ENCODE data around the gene PTGDR2.
"Not testable (repeated sequence)": the region's sequence is repeated elsewhere in the genome, so short reads cannot be mapped to it uniquely, and the experiment has no call there.

PTGDR2 gene

DNA sequence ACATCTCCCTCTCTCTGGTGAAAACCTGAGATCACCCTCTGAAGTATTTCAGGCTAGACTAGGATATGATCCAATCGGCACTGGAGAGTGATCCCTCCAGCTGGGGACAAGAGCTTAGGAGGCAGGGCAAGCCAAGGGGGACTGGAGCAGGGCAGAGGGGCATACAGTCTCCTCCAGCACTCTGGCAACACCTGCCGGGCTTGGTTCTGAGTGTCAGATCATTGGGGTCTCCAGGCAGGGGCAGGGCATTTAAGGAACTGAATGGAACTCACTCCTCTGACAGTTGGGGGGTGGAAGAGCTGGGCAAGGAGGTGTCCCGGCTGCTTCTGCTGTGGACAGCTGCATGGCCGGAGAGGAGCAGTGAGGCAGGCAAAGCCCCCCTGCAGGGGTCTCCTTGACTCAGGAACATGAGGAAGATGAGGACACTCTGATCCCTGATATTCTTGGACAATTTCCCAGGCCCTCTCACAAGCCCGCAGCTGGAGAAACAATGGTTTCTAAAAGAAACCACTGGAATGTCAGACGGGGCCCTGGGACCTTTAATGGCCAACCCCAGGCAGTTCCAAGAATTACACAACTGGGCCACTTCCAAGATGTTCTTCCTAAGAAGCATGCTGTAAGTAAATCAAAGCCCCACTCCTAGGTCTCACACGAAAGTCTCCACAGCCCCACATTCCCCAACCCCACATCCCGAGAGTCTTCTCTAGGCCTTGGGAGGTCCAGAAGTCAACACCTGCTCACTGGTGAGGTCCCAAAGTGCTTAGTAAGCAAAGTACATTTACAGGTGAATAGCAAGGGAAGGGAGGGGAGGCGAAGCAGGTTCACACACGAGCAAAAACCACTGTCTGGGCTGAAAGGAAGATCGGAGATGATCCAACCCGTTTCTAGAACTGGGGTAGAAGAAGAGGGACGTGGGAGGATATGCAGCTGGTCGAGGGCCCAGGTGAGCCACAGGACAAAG lies 15.0 kb downstream of the PTGDR2 start:
- FAIRE-seq, result no peak

- FAIRE-seq, result no peak
Measured at GRCh38 chr11:60838132-60838531, 17.6 kb downstream of the PTGDR2 start.

DNA sequence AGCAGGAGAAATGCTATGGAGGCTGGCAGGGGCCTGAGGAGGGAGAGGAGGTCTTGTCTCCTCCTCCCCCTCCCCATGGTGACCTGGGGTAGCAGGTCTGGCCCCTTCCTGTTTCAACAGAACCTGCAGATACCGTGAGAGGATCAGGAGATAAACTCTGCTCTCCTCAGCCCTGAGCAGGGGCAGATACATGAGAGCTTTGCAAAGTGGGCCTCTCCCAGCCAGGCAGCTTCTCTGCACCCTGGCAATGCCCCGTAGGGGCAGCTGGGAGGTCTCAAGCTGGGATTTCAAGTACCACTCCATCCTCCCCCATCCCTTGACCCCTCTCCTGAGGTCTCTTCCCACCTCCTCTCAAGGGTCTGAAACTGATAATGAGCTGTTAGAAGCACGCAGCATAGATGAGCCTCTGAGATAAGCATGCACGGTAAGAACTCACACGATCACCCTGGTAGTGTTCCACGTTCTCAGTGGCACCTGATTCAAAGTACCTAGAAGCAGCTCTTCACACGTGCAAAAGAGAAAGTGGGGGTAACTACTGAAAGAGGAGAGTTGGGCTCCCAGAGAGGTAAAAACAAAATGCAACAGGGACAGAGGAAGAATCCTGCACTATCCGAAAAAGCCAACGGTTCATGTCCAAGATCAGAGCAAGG lies 18.8 kb downstream of the PTGDR2 start:
- FAIRE-seq, result no peak

- FAIRE-seq, result no peak
Measured at GRCh38 chr11:60835534-60835846, 20.3 kb downstream of the PTGDR2 start.

DNA sequence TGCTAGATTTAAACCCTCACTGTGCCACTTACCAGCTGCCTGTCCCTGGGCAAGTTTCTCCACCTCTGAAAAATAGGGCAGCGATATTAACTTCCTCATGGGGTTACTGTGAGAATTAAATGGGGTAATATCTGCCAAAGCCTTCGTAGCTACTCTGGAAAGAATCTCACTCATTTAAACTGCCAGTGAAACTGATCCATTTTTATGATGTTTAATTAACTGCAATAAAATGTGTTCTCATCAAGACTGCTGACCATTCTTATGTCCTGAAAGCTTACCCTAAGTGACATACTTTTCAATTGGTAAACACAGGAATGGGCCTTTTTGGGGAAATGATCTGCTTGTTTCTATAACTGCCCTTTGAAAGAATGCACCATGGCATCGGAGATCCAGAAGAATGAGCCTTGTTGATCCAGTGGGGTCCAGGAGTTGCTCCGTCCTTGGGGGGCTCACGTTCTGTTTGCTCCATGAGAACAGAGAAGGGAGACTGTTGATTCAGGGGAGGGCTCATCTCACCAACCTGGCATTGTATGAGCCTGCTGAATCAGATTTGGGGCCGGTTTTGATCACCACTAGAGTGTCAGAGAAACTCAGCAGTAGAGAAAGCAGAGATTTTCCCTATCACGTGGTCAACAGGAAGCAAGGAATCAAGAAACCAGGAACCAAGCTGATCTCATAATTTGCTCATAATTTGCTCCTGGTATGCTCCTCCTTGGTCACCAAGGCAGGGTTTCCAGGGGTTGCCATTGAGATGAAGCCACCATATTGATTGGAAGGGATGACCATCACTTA lies 20.8 kb downstream of the PTGDR2 start:
- no peak for FAIRE-seq

DNA sequence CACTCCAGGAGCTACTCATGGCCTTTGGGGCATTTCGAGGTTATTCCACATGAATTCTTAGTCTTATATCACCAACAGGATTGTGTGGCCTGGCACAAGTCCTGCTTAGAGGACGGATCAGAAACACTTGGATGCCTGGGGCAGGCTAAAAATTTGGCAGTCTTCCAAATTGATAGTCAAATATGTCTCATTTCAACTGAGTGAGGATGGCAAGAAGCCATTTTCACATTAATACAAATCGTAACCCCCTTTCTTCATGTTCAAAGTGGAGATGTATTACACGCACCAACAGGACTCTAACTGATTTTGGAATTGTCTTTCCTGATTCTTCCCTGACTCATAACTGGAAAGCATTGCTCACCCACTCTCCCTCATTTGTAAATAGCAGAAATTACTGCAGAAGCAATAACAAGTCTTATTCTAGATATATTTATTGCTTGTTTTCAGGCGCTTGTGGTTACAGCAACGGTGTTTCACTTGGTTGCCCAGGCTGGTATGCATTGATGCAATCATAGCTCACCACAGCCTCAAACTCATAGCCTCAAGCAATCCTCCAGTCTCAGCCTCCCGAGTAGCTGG lies 24.2 kb downstream of the PTGDR2 start:
- FAIRE-seq, result no peak

DNA sequence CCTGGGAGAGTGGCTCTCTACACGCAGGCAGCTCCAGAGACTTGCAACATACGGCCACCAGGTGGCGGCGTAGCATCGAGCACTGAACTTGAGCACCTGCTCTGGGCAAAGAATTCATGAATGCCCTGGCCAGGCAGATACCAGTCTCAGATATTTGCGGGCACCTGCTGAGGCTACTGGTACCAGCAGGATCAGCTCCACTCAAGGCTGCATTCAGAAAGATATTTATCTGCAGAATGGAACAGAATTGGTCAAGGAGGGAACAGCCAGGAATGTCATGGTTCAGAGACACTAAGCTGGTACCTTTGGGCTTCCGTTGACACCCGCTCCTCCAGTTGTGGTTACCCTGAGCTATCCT lies 24.6 kb downstream of the PTGDR2 start:
- FAIRE-seq, result no peak

- no peak for FAIRE-seq
Measured at GRCh38 chr11:60830478-60831142, 25.1 kb downstream of the PTGDR2 start.

GRCh38 chr11:60825790-60826189 lies 30.0 kb downstream of the PTGDR2 start:
- no peak for FAIRE-seq

DNA sequence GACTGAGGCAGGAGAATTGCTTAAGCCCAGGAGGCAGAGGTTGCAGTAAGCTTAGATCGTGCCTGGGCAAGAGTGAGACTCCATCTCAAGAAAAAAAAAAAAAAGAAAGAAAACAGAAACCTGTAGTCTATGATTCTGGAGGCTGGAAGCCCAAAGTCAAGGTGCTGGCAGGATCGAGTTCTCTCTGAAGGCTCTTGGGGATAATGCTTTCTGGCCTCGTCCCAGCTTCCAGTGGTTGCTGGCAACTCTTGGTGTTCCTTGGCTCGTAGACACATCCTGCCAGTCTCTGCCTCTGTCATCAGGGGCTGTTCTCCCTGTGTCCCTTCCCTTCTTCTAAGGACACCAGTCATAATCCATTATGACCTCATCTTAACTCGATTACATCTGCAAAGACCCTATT lies 30.6 kb downstream of the PTGDR2 start:
- no peak for FAIRE-seq

DNA sequence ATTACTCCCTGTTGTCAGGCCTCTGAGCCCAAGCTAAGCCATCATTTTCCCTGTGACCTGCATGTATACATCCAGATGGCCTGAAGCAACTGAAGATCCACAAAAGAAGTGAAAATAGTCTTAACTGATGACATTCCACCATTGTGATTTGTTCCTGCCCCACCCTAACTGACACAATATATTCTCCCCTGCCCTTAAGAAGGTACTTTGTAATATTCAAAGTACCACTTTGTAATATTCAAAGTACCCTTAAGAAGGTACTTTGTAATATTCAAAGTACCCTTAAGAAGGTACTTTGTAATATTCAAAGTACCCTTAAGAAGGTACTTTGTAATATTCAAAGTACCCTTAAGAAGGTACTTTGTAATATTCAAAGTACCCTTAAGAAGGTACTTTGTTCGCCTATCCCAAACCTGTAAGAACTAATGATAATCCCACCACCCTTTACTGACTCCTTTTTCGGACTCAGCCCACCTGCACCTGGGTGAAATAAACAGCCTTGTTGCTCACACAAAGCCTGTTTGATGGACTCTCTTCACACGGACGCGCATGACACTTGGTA lies 31.9 kb downstream of the PTGDR2 start:
- not testable (repeated sequence) for FAIRE-seq

DNA sequence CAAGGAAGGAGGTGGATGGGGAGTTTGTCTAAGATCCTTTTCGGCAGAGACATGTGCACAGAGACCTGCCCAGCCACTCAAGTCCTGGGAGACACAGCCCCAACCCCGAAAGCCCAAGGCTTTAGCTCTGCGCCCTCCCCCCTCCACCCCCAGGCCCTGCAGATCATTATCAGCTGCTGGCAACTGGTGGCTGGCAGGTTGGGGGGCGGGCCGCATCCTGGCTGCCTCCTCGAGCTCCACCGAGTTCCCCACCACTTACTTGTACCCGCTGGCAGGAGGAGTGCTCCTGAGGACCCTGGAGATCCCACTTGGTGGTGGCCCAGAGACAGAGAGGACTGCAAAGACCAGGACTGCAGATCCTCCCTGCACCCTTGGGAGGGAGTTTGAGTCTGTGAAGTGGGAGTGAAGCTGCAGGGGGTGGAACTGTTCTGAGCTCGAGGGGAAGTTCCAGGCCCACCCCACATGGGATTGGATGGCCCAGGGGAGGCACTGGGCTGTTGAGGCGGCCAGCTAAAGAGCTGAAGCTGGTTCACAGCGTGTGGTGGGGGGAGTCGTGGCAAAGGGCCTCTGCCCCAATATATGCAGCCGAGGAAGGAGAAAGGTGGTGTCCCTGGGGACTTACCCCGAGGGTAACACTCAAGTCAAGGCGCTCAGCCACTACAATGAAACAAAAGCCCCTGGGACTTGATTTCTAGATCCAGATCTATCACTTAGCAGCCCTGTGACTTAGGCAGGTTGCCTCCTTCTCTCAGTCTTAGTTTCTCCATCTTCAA lies 33.7 kb downstream of the PTGDR2 start:
- FAIRE-seq, result no peak

GRCh38 chr11:60818057-60818456 lies 37.7 kb downstream of the PTGDR2 start:
- no peak for FAIRE-seq

- FAIRE-seq, result no peak
Measured at GRCh38 chr11:60816590-60817157, 39.1 kb downstream of the PTGDR2 start.

GRCh38 chr11:60814112-60814511 lies 41.6 kb downstream of the PTGDR2 start:
- no peak for FAIRE-seq

GRCh38 chr11:60813324-60813723 lies 42.4 kb downstream of the PTGDR2 start:
- FAIRE-seq, result no peak

DNA sequence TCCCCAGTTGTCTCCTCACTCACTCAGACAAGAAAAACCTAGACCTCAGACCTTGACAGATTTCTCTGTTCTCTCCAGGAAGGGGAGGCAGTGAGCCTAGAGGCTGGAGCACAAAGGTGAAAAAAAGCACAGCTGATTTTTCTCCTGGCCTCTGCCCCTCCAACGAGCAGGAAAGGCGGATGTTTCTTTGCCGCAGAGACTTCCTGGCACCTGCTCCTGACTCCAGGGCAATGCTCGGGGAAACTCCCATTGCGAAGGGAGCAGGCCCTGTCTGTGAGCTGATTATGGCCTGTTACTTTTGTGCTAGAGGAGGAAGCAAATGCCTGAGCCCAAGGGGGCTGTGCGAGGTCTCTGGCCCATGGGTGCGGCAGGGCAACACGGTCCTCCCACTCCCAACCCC lies 45.2 kb downstream of the PTGDR2 start:
- no peak for FAIRE-seq

DNA sequence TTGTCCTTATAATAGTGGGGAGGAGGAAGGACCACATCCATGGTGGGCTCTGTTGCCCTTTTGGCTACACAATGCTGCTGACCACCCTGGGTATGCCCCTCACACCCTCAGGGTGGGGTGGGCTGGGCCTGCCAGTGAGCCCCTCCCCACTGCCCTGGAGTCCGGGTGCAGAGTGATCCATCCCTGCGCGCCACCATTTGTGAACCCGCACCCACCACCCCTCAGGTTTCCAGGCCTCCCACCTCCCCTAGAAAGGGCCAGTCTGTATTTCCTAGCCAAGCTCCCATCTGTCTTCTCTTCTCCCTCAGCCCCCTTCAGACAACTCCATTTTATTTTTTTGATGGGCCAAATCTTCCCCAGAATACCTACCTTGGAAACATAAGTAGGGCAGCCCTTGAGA lies 45.6 kb downstream of the PTGDR2 start:
- FAIRE-seq, result no peak

GRCh38 chr11:60809691-60810090 lies 46.1 kb downstream of the PTGDR2 start:
- no peak for FAIRE-seq

DNA sequence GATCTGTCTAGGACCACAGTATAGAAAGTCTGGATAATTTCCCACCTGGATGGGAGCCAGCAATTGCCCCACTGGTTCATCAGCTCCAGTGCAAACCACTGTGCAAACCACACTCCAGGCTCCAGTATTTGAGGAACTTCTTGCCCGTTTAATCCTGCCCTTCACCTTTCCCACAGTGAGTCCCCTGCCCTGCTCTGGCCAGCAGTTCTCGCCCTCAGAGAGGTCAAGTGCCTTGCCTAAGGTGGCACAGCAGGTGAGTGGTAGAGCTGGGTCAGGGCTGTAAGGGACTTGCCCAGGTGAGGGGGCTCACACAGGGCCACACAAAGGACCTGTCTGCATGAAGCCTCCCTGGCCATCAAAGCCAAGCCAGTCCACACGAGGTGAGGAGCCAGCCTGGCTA lies 46.5 kb downstream of the PTGDR2 start:
- FAIRE-seq, result no peak

GRCh38 chr11:60803273-60803936 lies 52.3 kb downstream of the PTGDR2 start:
- FAIRE-seq, result no peak
